GM10248 (cell line): ENCODE results near the gene MAPKAPK5.
"Not testable (repeated sequence)": the region's sequence is repeated elsewhere in the genome, so short reads cannot be mapped to it uniquely, and the experiment has no call there.

Experiments
- CTCF ChIA-PET: fragments of 300-600 bp; sonication (Branson Sonifier 250); formaldehyde crosslinking; extraction: SDS; loops from one replicate; lab custom pipeline; 2021; ENCODE audit warnings: antibody characterized with exemption; lab: Yijun Ruan, JAX
- POLR2A ChIA-PET: fragments of 350-650 bp; sonication (Branson Sonifier 250); formaldehyde crosslinking; extraction: SDS; loops from one replicate; lab custom pipeline; 2020; ENCODE audit warnings: antibody characterized with exemption; lab: Yijun Ruan, JAX
- DNase-seq: peaks from one replicate; pipeline ENCODE4 v3.0.0; 2012; ENCODE audit errors: extremely low spot score
- TF ChIP-seq, protein P1 (sequence below): IDR thresholded peaks from 2 replicates; pipeline ENCODE4 v1.5.1; 2012; ENCODE audit warnings: mild to moderate bottlenecking, low read depth; ENCODE audit errors: extremely low read depth, missing control alignments, control extremely low read depth

Gene MAPKAPK5

DNA sequence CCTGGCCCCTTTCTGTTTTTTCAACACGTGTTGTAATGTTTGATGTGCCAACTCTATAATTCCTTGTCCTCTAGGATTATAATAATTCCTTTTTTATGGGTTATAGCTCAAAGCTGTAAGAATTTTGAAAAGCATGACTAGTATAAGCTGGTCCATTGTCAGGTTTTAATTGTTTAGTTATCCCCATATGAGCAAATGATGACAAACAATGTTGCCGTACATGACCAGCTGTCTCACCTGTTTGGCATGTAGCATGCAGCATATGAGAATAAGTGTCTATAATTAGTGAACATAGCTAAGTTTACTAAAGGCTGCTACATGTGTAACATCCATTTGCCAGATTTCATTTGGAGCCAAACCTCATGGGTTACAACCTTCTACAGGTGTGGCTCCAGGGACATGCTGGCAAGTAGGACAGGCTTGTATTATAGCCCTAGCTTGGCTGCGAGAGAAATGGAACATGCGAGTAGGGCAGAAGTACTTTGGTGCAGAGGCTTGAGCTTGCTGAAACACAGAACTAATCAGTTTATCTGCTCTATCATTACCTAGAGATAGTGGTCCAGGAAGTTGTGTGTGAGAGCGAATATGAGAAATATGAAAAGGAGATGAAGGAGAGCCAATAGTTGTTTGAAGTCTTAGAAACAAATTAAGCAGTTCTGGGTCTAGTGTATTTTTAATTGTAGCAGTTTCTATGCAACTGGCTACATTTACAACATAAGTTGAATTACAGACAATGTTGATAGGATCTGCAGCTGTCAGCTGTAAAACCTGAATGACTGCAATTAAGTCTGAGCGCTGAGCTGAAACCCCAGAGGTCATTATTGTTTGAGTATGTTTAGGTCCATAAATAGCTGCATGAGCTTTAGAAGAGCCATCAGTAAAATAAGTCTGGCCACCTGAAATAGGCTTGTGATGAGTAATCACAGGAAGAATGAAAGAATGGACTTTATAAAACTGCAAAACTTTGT lies 22.6 kb upstream of the MAPKAPK5 start:
- POLR2A ChIA-PET, result no interaction called here
- no peak for DNase-seq
- TF ChIP-seq, protein P1, sequence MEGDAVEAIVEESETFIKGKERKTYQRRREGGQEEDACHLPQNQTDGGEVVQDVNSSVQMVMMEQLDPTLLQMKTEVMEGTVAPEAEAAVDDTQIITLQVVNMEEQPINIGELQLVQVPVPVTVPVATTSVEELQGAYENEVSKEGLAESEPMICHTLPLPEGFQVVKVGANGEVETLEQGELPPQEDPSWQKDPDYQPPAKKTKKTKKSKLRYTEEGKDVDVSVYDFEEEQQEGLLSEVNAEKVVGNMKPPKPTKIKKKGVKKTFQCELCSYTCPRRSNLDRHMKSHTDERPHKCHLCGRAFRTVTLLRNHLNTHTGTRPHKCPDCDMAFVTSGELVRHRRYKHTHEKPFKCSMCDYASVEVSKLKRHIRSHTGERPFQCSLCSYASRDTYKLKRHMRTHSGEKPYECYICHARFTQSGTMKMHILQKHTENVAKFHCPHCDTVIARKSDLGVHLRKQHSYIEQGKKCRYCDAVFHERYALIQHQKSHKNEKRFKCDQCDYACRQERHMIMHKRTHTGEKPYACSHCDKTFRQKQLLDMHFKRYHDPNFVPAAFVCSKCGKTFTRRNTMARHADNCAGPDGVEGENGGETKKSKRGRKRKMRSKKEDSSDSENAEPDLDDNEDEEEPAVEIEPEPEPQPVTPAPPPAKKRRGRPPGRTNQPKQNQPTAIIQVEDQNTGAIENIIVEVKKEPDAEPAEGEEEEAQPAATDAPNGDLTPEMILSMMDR, result no peak
- CTCF ChIA-PET, result interaction anchor here (1.4 kb wide), 1 partner anchor 10 kb away, joined by 7 read pairs; no protein-coding TSS in a partner anchor

DNA sequence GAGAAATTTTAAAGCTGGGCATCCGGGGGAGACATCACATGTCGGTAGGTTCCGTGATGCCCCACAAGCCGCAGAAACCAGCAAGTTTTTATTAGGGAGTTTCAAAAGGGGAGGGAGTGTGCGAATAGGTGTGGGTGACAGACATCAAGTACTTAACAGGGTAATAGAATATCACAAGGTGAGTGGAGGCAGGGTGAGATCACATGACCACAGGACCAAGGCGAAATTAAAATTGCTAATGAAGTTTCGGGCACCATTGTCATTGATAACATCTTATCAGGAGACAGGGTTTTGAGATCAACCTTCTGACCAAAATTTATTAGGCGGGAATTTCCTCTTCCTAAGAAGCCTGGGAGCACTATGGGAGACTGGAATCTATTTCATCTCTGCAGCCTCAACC lies 21.2 kb upstream of the MAPKAPK5 start:
- DNase-seq, POLR2A ChIA-PET, CTCF ChIA-PET: not testable (repeated sequence)

DNA sequence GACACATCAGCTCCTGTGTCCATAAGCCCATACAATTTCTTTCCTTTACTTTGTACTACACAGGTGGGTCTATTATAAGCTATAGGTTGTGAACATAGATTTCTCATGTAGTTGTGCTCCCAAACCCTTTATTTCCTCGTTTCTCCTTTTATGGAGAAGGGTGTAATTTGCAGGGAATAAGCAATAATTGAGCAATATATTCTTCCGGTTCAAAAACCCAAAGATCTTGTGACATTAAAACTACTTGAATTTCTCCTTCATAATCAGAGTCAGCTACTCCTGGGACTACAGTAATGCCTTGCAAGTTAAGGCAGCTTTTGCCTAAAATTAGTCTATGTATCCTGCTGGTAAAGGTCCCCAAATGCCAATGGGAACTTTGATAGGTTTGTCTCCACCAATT lies 19.1 kb upstream of the MAPKAPK5 start:
- ChIA-PET CTCF (interaction anchor here (1.8 kb wide), 1 partner anchor 9 kb away, joined by 15 read pairs; no protein-coding TSS in a partner anchor), POLR2A (no interaction called here)
- TF ChIP-seq, protein P1, result no peak
- no peak for DNase-seq

DNA sequence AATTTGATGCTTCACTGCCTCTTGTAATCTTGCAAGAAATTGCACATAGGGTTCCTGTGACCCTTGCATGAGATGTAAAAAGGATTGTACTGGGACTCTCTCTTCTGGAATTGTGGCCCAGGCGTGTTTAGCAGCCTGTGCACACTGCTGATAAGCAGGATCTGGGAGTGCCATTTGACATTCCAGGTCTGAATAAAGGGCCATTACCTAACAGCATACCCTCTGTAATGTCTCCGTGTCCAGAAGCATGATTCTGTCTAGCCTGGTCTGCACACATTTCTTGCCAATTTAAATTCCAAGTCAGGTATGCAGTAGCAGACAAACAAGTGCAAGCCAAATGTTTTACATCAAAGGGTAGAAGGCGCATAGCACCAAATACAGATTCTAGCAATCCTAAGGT lies 18.1 kb upstream of the MAPKAPK5 start:
- TF ChIP-seq, protein P1, result no peak
- POLR2A ChIA-PET, result no interaction called here
- CTCF ChIA-PET, result interaction anchor here (1.8 kb wide), 1 partner anchor 10 kb away, joined by 15 read pairs; no protein-coding TSS in a partner anchor
- no peak for DNase-seq

DNA sequence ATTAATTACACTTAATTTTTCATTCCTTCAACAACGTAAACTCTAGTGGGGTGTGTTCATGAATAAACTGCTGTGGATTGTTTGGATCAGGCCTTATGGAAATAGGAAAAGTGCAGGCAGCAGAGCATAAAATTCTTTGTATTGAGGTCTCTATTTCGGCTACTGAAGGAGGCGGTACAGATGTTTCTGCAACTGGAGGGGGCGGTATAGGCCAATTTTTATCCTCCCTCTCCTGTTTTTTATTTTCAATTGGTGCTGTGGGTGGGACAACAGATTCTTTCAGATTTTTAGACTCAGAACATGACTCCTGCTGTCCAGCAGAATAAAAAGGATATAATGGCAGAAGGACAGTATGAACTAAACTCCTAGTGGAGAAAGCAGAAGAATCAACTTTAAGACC lies 17.7 kb upstream of the MAPKAPK5 start:
- CTCF ChIA-PET, DNase-seq, POLR2A ChIA-PET: not testable (repeated sequence)
- TF ChIP-seq, protein P1, result peak; percentile 26

DNA sequence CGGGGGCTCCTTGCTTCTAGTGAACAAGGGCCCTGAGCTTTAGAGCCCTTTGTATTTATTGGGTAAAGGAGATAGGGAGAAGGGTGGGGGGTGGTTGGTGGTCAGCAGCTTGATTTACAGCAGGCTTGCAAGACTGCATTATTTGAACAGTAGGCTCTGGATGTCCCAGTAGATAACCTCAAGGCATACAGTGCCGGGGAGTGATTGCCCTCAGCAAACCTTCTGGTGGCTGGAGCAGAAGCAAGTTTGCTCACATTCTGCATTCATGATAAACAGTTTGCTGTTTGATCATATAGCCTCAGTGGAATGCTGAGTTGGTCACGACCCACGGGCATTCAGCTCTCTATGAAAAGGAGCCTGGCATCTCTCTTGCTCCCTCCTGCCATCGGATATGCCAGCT lies 16.5 kb upstream of the MAPKAPK5 start:
- ChIA-PET POLR2A (no interaction called here), CTCF (interaction anchor here (1.1 to 2.8 kb wide), 2 partner anchors 12 to 34 kb away, joined by 3 to 26 read pairs; no protein-coding TSS in a partner anchor)
- DNase-seq, result no peak
- TF ChIP-seq, protein P1, result no peak

DNA sequence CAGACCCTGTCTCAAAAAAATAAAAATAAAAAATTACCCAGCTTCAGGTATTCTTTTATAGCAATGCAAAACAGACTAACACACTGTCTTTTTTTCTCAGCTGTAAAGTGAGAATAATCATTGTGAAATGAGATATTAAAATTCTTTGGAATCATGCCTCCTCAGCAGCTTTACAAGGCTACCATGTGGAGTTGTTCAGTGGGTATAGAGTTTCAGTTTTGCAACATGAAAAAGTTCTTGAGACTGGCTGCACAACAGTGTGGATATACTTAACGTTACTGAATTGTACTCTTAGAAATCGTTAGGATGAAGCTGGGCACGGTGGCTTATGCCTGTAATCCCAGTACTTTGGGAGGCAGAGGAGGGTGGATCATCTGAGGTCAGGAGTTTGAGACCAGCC lies 15.7 kb upstream of the MAPKAPK5 start:
- POLR2A ChIA-PET, result no interaction called here
- no peak for DNase-seq
- CTCF ChIA-PET, result interaction anchor here (1.0 to 2.8 kb wide), 4 partner anchors 13 to 561 kb away, joined by 3 to 26 read pairs (median 4); no protein-coding TSS in a partner anchor
- TF ChIP-seq, protein P1, result no peak
